NCI-H1092 (cell line): ENCODE data around the gene MBD3.
"Not testable (repeated sequence)": the region's sequence is repeated elsewhere in the genome, so short reads cannot be mapped to it uniquely, and the experiment has no call there.

ENCODE experiments used
- DNase-seq: peaks from one replicate; lab custom pipeline; 2025; lab: John Stamatoyannopoulos, UW

Gene MBD3, protein sequence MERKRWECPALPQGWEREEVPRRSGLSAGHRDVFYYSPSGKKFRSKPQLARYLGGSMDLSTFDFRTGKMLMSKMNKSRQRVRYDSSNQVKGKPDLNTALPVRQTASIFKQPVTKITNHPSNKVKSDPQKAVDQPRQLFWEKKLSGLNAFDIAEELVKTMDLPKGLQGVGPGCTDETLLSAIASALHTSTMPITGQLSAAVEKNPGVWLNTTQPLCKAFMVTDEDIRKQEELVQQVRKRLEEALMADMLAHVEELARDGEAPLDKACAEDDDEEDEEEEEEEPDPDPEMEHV

DNA sequence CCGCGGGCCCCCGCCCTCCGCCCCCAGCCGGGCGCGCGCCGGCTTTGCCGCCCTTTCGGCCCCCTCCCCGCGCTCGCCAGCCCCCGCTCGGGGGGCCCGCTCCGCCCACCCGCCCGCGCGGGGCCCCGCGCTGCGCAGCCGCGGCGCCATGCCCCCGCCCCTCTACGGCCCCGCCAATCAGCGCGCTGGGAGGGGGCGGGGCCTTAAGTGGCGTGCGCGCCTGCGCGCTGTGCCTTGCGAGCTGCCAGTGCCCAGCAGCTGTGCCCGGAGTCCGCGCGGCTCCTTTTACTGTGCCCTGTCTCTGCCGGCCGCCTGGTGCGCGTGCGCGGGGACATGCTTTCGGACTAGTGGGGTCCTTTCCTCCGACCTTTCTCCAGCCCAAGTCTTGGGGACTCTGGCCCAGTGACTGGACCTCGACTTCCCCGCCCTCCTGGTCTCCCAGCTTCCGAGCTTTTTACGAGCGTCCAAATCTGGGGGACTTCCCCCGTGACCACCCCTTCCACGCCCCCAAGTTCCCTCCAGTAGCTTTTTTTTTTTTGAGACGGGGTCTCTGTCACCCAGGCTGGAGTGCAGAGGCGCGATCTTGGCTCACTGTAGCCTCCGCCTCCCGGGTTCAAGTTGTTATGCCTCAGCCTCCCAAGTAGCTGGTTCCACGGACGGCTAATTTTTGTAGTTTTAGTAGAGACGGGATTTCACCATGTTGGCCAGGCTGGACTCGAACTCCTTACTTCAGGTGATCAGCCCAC, at the start of gene MBD3:
TSS of gene MBD3 (minus strand) at position 111 of the 746 bp plus-strand sequence. CDS start 234 bp downstream, outside the sequence.
- DNase-seq = peak; percentile 93

DNA sequence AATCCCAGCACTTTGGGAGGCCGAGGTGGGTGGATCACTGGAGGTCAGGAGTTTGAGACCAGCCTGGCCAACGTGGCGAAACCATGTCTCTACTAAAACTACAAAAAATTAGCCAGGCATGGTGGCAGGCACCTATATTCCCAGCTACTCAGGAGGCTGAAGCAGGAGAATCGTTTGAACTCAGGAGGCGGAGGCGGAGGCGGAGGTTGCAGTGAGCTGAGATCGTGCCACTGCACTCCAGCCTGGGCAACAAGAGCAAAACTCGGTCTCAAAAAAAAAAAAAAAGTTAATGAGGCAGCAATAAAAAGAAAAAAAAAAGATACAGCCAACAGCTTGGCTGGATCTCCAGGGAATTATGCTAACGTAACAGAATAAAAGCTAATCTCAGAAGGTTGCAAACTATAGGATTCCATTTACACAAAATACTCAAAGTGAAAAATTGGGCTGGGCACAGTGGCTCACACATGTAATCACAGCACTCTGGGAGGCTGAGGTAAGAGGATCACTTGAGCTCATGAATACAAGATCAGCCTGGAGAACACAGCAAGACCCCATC, 48.3 kb upstream of the MBD3 start:
- not testable (repeated sequence) for DNase-seq

DNA sequence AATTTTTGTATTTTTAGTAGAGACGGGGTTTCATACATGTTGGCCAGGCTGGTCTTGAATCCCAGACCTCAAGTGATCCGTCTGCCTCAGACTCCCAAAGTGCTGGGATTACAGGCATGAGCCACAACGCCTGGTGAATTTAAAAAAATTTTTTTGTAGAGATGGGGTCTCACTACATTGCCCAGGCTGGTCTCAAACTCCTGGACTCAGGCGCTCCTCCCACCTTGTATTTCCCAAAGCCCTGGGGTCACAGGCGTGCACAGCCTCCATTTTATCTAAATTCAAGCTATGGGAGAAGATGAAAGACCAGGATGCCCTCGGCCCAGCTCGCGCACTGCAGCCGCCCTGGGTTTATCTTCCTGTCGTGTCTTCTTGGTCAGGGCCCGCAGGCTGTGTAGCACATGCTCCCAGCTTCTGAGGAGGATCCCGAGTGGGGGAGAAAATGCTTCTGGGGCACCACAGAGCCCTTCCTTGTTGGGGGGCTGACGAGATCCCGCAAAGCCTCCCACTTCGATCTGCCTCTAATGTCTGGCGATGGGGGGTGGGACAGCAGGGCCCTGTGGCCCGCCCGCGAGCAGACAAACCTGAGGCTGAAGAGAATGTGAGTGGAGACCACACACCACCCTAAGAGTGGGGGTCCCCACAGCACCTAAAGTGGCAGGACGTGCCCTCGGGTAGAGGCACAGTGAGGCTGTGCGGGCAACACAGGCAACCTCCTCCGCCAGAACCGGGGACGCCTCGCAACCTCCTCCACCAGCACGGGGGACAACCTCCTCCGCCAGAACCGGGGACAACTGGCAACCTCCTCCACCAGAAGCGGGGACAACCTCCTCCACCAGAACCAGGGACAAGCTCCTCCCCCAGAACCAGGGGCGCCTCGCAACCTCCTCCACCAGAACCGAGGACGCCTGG, 43.9 kb upstream of the MBD3 start:
- DNase-seq = no peak

DNA sequence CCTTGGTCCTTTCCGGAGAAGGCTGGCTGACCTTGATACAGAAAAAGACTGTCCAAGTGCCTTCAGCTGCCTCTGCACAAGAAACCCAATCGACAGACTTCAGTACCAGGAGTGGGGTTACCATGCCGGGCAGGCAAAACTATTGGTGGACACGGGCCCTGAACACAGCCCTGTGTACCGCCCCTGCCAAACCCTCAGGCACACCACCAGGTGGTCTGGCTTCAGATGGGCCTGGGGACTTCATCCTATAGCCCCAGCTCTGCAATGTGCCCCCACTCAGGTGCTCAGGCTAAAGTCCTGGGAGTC, 42.2 kb upstream of the MBD3 start:
- DNase-seq = no peak

DNA sequence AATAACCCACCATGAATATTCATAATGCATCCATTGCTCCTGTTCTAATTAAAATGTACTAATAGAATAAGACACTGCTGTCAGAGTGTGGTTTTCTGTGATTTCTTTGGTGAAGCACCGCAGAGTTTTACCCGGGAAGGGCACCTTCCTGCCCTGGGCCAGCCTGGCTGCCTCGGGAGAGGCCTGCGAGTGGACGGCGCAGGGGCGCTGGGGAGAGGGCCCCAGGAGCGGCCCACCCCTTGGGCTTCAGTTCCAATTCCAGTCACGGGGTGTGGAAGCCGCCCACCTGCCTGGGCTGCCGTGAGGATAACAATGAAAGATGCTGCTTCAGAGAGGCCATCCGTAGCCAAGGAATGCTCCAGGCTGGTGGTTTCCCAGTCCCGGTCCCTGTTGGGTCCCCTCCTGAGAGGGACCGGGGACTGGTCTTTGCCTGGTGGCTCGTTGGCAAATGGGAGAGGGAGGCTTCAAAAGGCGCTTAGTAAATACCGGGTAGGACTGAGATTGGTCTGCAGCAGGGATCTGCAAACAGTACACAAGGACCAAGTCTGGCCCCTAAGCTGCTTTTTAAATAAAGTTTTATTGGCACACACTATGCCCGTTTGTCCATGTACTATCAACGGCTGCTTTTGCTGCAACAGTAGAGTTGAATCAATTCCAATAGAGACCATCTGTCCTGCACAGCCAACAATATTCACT, 41.7 kb upstream of the MBD3 start:
- no peak for DNase-seq

DNA sequence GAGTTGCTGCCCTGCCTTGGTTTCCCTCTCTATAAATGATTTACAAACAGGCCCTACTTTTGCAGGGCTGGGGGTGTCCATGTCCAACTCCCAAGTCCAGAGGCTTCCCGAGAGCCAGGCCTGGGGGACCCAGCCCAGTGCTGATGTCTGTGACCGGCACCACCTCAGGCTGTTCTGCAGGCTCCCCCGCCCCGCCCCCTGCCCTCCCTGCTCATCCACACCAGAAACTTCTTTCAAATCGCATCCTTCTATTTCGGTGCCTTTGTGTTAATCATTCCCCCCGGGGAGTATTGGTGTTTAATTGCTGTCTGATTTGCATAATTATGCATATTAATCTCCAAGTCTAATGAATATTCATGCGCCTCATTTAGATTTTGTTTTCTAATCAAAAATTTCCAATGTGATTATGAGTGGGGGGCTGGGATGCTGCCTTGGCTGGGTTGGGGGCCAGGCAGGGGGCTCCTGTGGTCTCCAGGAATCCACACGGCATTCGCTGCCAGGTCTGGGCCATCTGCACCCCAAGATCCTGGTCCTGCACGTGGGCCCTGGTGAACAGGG, 40.7 kb upstream of the MBD3 start:
- no peak for DNase-seq

DNA sequence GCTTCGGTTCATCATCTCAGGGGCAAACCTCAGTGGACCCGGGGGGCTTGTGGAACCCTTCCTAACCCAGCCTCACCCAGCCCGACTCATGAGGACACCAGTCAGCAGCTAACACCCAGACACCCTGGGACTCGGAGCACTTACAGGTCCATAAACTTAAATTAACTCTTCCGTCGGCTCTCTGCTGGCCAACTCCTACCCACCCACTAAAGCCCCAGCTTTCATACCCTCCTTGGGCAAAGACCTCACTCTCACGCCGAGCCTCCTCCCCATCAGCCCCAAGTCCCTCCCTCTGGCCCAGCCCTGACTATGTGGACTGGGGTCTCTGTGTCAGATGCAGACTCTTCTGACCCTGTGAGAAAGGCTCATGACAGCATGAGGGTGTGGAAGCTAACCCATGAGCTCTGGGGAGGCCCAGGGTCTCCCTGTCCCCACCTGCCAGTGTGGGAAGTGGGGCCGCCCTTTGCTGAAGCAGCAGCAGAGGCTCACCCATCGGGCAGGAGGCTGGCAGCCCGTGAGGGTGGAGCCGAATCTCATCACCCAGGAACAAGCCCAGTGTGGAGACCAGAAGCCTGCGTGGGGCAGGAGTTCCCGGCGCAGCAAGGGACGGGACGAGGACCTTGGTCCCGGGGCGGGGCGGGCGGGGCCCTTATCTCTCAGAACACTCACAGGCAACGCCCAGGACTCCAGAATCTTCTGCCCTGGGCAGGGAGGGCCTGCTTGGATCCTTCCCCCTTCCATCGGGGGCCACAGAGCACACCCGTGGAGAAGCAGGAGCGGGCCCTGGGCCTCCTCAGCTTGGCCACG, 40.0 kb upstream of the MBD3 start:
- DNase-seq = no peak

DNA sequence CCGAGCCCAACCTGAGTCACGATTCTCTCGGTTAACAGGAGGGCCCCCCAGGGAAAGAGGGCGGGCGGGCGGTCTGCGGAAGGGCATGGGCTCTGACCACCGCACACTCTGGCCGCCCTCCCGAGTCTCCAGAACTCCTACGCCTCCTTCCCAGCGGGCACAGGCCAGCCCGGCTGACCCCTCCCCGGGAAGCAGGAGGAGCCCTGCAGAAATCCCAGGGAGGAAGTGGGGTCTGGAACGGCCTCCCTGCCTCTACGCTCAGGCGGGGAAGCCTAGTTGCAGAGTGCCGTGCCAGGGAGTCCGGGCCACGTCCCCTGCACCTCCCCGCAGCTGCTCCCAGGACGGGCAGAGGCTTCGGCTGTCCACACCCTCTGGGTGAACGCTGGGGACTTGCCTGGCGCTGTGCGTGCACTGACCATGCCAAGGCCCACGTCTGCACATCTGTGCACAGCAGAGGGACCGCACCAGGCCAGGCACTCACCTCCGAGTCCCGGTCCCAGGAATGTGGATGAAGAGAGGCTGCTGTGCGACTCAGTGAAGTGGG, 39.0 kb upstream of the MBD3 start:
- DNase-seq = no peak

DNA sequence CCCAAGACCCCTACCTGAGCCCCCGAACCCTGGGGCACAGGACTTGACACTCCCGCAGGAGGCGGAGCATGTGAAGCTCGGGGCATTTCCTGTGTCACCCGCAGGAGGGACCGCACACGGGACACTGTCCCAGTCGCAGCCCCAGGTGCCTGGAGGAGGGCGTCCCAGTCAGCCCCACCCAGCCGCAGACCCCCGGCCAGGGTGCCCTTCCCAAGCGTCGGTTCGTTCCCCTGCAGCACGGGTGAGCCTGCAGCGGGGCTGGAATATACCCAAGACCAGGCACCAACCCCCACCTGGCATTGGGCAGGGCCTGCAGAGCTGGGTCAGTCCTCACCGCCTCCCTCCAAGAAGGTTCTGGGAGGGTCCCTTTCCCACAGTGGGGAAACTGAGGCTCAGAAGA, 38.1 kb upstream of the MBD3 start:
- no peak for DNase-seq

DNA sequence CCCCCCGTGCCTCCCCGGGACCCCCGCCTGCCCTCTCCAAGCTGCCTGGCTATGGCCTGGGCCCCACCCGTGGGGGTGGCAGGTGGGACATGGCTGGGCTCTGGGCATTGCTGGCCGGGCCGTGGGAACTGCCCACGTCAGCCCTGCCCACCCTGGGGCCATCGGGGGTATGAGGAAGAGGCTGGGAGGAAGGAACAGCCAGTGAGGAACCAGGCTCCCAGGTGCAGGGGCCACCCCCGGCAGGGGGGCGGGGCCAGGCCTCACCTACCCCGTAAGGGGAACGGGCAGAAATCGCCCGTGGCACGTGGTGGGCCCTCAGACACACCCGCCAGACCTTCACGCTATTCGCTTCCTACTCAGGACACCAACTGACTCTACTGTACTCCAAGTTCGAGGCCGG, 37.3 kb upstream of the MBD3 start:
- no peak for DNase-seq

DNA sequence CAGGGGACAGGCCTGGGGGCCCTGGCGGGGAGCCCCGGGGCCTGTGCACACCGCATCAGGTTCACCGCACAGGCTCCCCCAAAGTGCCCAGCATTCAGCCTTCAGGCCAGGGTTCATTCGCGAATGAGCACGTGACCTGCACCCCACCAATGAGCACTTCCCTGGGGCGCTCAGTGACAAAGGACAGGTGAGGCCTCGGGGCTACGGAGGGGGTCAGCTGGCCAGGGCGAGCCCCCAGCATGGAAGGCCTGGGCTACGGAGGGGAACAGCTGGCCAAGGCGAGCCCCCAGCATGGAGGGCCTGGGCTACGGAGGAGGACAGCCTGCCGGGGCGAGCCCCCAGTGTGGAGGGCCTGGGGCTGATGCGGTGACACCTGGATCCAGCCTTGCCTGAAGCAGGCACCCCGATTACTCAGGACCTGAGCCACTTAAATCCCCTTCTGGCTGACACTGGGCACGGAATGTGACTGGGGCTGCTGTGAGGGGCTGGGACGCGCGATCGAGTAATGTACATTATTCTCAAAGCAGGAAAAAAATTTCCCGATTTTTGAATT, 36.7 kb upstream of the MBD3 start:
- no peak for DNase-seq

DNA sequence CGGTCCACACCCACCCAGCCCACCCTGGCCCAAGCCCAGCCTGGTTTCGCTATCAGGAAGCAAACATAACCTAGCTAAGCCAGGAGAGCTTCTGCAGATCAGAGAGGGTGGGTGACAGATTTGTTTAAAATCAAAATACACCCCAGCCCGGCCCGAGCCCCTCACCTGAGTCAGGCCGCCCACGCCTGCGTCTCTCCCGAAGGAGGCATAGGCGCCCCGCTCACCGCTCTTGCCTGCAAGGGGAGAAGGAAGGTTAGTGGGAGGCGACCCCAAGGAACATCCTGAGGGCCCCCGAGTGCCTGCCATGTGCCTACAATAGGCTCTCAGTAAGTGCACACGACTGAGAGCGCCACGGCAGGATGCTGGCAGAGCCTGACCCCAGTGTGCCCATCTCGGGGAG, 34.5 kb upstream of the MBD3 start:
- DNase-seq = no peak

DNA sequence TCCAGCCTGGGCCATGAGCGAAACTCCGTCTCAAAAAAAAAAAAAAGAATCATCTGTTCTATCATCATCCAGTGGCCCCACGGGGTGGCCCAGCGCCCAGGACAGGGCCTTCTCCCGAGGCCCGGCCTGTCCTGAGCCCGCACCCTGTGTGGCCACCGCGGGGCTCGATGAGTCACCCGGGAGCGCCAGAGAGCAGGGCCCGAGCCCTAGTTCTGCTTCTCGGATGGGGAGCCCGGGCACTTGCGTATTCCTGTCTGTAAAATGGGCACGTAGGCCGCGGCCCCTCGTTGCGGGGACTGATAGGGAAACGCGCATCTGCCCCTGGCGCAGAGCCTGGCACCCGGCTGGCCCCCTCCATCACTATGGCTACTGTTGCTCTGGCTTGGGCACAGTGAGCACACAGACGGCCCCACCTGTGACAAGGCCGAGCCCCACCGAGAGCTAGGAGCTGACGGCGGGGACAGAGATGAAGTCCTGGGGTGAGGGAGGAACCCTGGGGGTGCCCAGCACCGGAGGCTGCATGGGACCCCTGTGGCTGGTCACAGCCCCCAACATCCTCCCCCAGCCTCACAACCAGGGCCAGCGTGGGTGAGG, 33.8 kb upstream of the MBD3 start:
- DNase-seq = no peak

DNA sequence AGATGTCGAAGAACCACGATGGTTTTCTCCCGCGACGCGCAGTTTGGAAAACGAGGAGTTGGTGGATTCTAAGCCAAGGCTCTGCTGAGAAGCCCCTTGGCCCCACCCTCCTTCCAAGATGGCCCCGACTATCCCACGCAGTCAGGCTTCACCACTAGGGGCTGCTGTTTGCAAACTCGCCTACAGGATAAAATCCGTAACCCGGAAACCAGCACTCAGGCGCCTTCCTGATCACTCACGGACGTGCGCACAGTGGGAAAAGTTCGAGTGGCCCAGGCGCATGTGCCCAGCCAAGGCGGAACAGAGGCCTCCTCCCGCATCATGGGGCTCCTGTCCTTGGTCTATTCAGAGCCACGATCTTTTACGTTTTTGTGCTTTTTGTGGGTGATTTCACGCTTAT, 31.8 kb upstream of the MBD3 start:
- no peak for DNase-seq

DNA sequence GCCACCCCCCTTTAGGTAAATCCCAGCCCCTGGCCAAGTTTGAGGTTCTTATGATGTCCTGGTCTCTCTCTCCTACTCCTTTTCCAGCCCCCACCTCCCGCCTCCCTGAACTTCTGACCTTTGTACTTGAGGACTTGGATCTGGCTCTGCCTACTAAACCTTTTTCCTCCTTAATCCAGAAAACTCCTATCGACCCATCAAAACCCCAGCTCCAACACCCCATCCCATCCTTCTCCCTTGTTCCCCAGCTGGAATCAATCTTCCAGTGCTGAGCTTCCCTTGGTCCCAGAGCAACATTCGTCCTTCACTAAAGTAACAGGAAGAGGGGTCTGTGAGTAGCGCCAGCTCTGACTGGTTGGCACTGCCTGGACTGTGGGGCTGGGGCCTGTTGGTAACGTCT, 29.9 kb upstream of the MBD3 start:
- DNase-seq = no peak

DNA sequence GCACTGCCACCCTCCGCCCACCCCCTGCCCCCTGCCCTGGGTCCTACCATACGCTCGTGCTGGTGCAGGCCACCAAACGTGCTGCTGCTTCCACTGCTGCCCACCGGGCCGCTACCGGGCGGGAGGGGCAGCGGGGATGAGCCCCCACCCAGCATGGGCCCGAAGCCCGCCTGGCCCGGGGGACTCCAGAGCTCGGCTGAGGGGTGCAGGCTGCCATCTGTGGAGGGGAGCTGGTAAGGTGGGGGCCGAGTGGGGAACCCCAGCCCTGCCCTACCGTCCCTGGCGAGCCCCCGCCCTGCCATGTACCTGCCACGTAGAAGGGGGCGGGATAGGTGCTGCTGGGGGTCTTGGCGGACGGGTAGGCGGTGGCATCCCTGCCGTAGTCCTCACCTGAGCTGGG, 29.3 kb upstream of the MBD3 start:
- no peak for DNase-seq

DNA sequence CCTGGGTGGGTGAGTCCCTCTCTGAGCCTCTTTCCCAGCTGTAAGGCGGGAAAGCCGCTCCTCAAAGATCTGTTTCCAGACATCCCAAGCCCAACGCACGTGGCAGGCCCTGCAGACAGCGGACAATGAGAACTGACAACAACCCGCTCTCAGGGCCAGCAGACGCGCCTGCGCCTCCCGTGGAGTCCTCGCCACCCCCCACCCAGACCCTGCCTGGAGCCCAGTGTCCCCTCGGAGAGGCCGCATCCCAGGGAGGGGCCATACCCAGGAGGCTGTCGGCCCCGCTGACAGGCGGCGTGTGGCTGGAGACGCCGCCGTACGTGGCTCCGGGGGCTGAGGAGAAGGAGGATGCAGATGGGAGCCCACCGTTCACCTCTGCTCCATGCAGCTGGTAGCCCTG, 28.9 kb upstream of the MBD3 start:
- DNase-seq = no peak

DNA sequence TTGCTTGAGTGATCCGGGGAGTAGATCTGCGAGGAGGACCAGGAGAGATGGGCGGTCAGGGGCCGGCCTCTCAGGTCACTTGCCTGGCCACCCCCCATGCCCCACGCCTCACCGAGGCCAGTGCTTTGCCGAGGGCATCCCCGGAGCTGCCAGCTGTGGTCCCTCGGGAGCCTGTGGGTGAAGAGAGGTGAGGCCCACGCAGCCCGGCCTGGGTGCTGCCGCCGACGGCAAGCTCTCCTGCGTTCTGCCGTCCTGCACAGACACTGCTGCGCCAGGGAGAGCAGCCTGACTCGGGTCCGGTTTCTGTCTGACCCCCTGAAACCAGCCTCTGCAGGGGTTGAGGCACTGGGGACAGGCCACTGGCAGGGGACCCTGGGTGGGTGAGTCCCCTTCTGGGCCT, 28.4 kb upstream of the MBD3 start:
- DNase-seq = no peak

DNA sequence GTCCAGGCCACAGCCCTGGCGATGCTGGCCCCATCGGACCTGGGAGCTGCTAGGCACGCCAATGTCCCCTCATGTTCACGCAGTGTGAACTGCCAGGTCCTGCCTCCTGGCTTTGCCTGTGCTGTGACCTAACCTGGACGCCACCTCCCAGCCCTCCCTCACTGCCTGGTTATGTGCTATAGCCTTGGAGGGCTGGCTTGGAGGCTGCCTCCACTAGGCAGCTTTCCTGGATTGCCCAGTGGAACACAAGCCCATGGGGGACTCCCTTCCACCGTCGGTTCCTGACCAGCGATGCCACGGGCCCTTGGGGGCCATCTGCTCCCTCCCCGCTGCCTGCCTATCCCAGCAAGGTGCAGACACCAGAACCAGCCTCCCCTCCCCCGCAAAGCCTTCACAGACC, 27.8 kb upstream of the MBD3 start:
- no peak for DNase-seq

DNA sequence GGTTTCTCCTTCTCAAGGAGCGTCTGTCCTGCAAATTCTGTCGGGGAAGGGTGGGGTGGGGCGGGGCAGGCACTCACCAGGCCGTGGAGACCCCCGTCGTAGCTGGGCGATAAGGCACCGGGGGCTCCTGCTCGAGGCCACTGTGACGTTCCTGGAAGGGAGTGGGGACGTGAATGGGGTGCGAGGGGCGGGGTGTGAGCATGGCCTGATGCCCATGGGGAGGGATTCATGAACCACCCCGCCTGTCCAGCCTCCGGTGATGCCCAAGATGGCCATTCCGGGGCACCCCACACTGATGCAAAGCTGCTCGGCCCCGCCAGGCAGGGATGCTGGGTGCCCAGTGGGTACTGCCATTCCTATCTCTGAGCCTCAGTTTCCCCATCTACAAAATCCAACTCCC, 27.0 kb upstream of the MBD3 start:
- no peak for DNase-seq
